Skin epidermis (tissue), 12 donors: ENCODE results near the gene KCNA2.

Experiments used
- H3K27ac ChIP-seq, 21 experiments: fragments of 200-600 bp; sonication (generic) in 11 of 21; one replicate each; pipeline ENCODE4 v1.5.0; 2020; ENCODE audit warnings: mild to moderate bottlenecking in 3 of 21, inconsistent platforms in 2 of 21, moderate library complexity in 2 of 21
- H3K4me3 ChIP-seq, 7 experiments: fragments of 200-600 bp; sonication (generic) in 2 of 7; one replicate each; pipeline ENCODE4 v1.5.0; 2020; ENCODE audit warnings: inconsistent platforms in 2 of 7, mild to moderate bottlenecking in 2 of 7, moderate library complexity in 1 of 7

The KCNA2 gene

GRCh38 chr1:110631836-110632620 is 25.9 kb upstream of the KCNA2 start:
- Histone ChIP-seq H3K4me3 (no peak overlapping the region), H3K27ac (peak overlapping the region in 9 of 21 experiments; percentile 16 to 89 (median 69))

- Histone ChIP-seq H3K27ac (peak overlapping the region in 8 of 21 experiments; percentile 28 to 89 (median 72)), H3K4me3 (no peak overlapping the region)
These were observed 24.9 kb upstream of the KCNA2 start for GRCh38 chr1:110630839-110631663.

GRCh38 chr1:110628323-110629105 is 22.4 kb upstream of the KCNA2 start:
- peak overlapping the region in 2 of 21 experiments; percentile 34 to 52 for H3K27ac ChIP-seq
- no peak overlapping the region for H3K4me3 ChIP-seq

GRCh38 chr1:110627764-110628163 is 21.6 kb upstream of the KCNA2 start:
- Histone ChIP-seq H3K27ac (peak overlapping the region in 2 of 21 experiments; percentile 34 to 52), H3K4me3 (no peak overlapping the region)

GRCh38 chr1:110626889-110627288 is 20.7 kb upstream of the KCNA2 start:
- Histone ChIP-seq H3K4me3 (no peak overlapping the region), H3K27ac (peak overlapping the region in 1 of 21 experiments; percentile 2)

GRCh38 chr1:110620686-110621085 is 14.5 kb upstream of the KCNA2 start:
- Histone ChIP-seq H3K4me3 (no peak overlapping the region), H3K27ac (no peak overlapping the region)

GRCh38 chr1:110620250-110620615 is 14.1 kb upstream of the KCNA2 start:
- peak overlapping the region in 1 of 7 experiments; percentile 20 for H3K4me3 ChIP-seq
- H3K27ac ChIP-seq = no peak overlapping the region

GRCh38 chr1:110619412-110620249 is 13.5 kb upstream of the KCNA2 start:
- peak overlapping the region in 6 of 21 experiments; percentile 1 to 56 (median 20) for H3K27ac ChIP-seq
- peak overlapping the region in 5 of 7 experiments; percentile 6 to 29 (median 20) for H3K4me3 ChIP-seq

- Histone ChIP-seq H3K27ac (no peak overlapping the region), H3K4me3 (no peak overlapping the region)
These were observed 12.5 kb upstream of the KCNA2 start for GRCh38 chr1:110618668-110619067.

- no peak overlapping the region for H3K4me3 ChIP-seq
- H3K27ac ChIP-seq = no peak overlapping the region
These were observed 11.4 kb upstream of the KCNA2 start for GRCh38 chr1:110617589-110617988.

- no peak overlapping the region for H3K4me3 ChIP-seq
- H3K27ac ChIP-seq = no peak overlapping the region
These were observed 11.0 kb upstream of the KCNA2 start for GRCh38 chr1:110617116-110617515.

GRCh38 chr1:110616587-110616986 is 10.4 kb upstream of the KCNA2 start:
- H3K27ac ChIP-seq = no peak overlapping the region

GRCh38 chr1:110615548-110616130 is 9.5 kb upstream of the KCNA2 start:
- H3K4me3 ChIP-seq = no peak overlapping the region
- H3K27ac ChIP-seq = no peak overlapping the region

More at GRCh38 chr1:110616587-110616986, 10.4 kb upstream of the KCNA2 start:
- no peak overlapping the region for H3K4me3 ChIP-seq

GRCh38 chr1:110612060-110612745 is 6.0 kb upstream of the KCNA2 start:
- Histone ChIP-seq H3K4me3 (no peak overlapping the region), H3K27ac (no peak overlapping the region)

- Histone ChIP-seq H3K4me3 (no peak overlapping the region), H3K27ac (no peak overlapping the region)
These were observed 4.6 kb upstream of the KCNA2 start for GRCh38 chr1:110610696-110611286.

- Histone ChIP-seq H3K27ac (no peak overlapping the region), H3K4me3 (no peak overlapping the region)
These were observed 3.9 kb upstream of the KCNA2 start for GRCh38 chr1:110610084-110610483.

- no peak overlapping the region for H3K27ac ChIP-seq
- no peak overlapping the region for H3K4me3 ChIP-seq
These were observed 2.1 kb upstream of the KCNA2 start for GRCh38 chr1:110608247-110608646.
